ENCODE data around the gene LTF.
"Not testable (repeated sequence)": the region's sequence is repeated elsewhere in the genome, so short reads cannot be mapped to it uniquely, and the experiment has no call there.

Gene LTF

GRCh38 chr3:46464326-46465195 lies at the start of gene LTF:
TSS of gene LTF (minus strand) at chr3:46464905. CDS start at chr3:46464867, 38 bp downstream.
- no peak for DNase-seq (ENCODE audit: low spot score)

- DNase-seq (ENCODE audit: low spot score), result no peak
These were observed 47.6 kb upstream of the LTF start for GRCh38 chr3:46512191-46512749.

GRCh38 chr3:46509661-46510187 lies 45.0 kb upstream of the LTF start:
- no peak for DNase-seq (ENCODE audit: low spot score)

- no peak for DNase-seq (ENCODE audit: low spot score)
These were observed 44.3 kb upstream of the LTF start for GRCh38 chr3:46508850-46509591.

- no peak for DNase-seq (ENCODE audit: low spot score)
These were observed 41.8 kb upstream of the LTF start for GRCh38 chr3:46506526-46506925.

- DNase-seq (ENCODE audit: low spot score), result no peak
These were observed 41.2 kb upstream of the LTF start for GRCh38 chr3:46505953-46506352.

GRCh38 chr3:46504789-46505188 lies 40.1 kb upstream of the LTF start:
- DNase-seq (ENCODE audit: low spot score), result no peak

GRCh38 chr3:46503200-46503874 lies 38.6 kb upstream of the LTF start:
- DNase-seq (ENCODE audit: low spot score), result no peak

- DNase-seq (ENCODE audit: low spot score), result no peak
These were observed 37.0 kb upstream of the LTF start for GRCh38 chr3:46501702-46502101.

GRCh38 chr3:46500656-46501635 lies 36.2 kb upstream of the LTF start:
- DNase-seq (ENCODE audit: low spot score), result no peak

GRCh38 chr3:46498916-46499519 lies 34.3 kb upstream of the LTF start:
- DNase-seq (ENCODE audit: low spot score), result no peak

GRCh38 chr3:46497556-46498265 lies 33.0 kb upstream of the LTF start, which contains the start of gene RTP3:
TSS of gene RTP3 (plus strand) at chr3:46497976. CDS start at chr3:46498063, 87 bp downstream.
- DNase-seq (ENCODE audit: low spot score), result no peak

- no peak for DNase-seq (ENCODE audit: low spot score)
These were observed 32.2 kb upstream of the LTF start for GRCh38 chr3:46496746-46497555.

GRCh38 chr3:46495901-46496456 lies 31.3 kb upstream of the LTF start:
- DNase-seq (ENCODE audit: low spot score), result no peak

GRCh38 chr3:46494491-46494890 lies 29.8 kb upstream of the LTF start:
- DNase-seq (ENCODE audit: low spot score), result not testable (repeated sequence)

- no peak for DNase-seq (ENCODE audit: low spot score)
These were observed 28.3 kb upstream of the LTF start for GRCh38 chr3:46492890-46493547.

GRCh38 chr3:46491089-46492070 lies 26.7 kb upstream of the LTF start:
- DNase-seq (ENCODE audit: low spot score), result no peak

Measured in COLO829 (cell line).